ENCODE results near the gene GHR. TPM values are rescaled to one million over a fixed set of nuclear protein-coding genes. Genes with fewer than 3 reads are reported as not detected.

The GHR gene
- total RNA-seq, 2 donors from 2014 or later, result 10.8 to 10.9 TPM

DNA sequence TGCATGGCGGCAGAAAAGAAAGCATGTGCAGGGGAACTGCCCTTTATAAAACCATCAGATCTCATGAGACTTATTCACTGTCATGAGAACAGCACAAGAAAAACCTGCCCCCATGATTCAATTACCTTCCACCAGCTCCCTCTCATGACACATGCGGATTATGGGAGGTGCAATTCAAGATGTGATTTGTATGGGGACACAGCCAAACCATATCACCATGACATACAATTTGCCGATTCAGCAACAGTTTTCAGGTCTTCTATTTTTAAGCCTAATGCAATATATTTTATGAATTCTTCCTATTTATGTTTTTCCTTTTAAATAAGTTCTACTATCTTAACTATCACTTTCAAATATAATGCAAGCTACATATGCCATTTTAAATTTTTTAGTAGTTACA lies 242.6 kb downstream of the GHR start:
- Histone ChIP-seq H3K36me3 (no peaks in the 10 kb centered on the region), H3K27me3 (no peaks in the 10 kb centered on the region), H3K4me3 (no peak overlapping the region), H3K4me1 (no peaks in the 10 kb centered on the region), H3K9me3 (no peaks in the 10 kb centered on the region), H3K27ac (no peak overlapping the region)
- no peak for DNase-seq (ENCODE audit: low spot score)
- no peak for TF ChIP-seq CTCF (IDR thresholded peaks at IDR 0.05)

DNA sequence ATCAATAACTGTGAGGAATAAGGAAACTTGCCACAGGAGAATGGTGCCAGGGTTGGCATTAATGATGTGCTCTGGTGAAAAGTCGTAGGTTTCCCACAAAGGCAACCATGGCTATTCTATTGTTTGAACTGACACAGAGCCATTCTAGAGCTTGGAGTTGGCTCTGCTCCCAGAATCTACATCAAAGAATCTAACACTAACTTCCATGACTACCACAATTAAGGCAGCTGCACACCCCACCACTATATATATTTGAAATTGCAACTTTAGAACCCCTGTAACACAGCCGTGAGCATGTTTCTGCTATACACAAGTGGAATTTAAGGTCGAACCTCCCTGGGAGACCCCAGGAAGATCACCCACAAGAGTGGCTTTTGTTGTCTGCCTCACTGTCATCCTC lies 243.6 kb downstream of the GHR start:
- no peaks in the 10 kb centered on the region for H3K4me1 ChIP-seq
- no peak for DNase-seq (ENCODE audit: low spot score)
- no peaks in the 10 kb centered on the region for H3K36me3 ChIP-seq
- no peaks in the 10 kb centered on the region for H3K27me3 ChIP-seq
- TF ChIP-seq CTCF (IDR thresholded peaks at IDR 0.05), result no peak
- H3K9me3 ChIP-seq, result no peaks in the 10 kb centered on the region
- H3K4me3 ChIP-seq, result no peak overlapping the region
- no peak overlapping the region for H3K27ac ChIP-seq

- Histone ChIP-seq H3K27ac (no peak overlapping the region), H3K4me3 (no peak overlapping the region), H3K9me3 (peaks cover 0 to 13% of the 10 kb centered on the region in 2 donors), H3K27me3 (no peaks in the 10 kb centered on the region), H3K36me3 (no peaks in the 10 kb centered on the region), H3K4me1 (no peaks in the 10 kb centered on the region)
- no peak for DNase-seq (ENCODE audit: low spot score)
- no peak for TF ChIP-seq CTCF (IDR thresholded peaks at IDR 0.05)
Measured at GRCh38 chr5:42668254-42668653, 245.0 kb downstream of the GHR start.

DNA sequence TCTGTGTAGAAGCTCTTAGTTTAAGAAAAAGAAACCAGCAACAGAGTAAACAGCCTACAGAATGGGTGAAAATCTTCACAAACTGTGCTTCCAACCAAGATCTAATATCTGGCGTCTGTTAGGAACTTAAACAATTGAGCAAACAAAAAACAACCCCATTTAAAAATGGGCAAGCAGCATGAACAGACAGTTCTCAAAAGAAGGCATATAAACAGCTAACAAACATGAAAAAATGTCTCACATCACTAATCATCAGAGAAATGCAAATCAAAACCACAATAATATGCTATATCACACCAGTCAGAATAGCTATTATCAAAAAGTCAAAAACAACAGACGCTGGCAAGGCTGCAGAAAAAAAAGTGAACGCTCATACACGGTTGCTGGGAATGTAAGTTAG lies 249.7 kb downstream of the GHR start:
- no peak overlapping the region for H3K4me3 ChIP-seq
- no peaks in the 10 kb centered on the region for H3K27me3 ChIP-seq
- H3K9me3 ChIP-seq, result peaks cover 0 to 13% of the 10 kb centered on the region in 2 donors
- H3K36me3 ChIP-seq, result no peaks in the 10 kb centered on the region
- no peak for TF ChIP-seq CTCF (IDR thresholded peaks at IDR 0.05)
- H3K27ac ChIP-seq, result no peak overlapping the region
- peaks cover 0 to 4% of the 10 kb centered on the region in 2 donors for H3K4me1 ChIP-seq
- no peak for DNase-seq (ENCODE audit: low spot score)

GRCh38 chr5:42675602-42676001 lies 252.4 kb downstream of the GHR start:
- Histone ChIP-seq H3K36me3 (no peaks in the 10 kb centered on the region), H3K4me1 (peaks cover 0 to 4% of the 10 kb centered on the region in 2 donors), H3K27ac (peak overlapping the region in 1 of 2 donors; percentile 15), H3K9me3 (peaks cover 0 to 13% of the 10 kb centered on the region in 2 donors), H3K27me3 (no peaks in the 10 kb centered on the region), H3K4me3 (no peak overlapping the region)
- DNase-seq (ENCODE audit: low spot score), result no peak
- TF ChIP-seq CTCF (IDR thresholded peaks at IDR 0.05), result no peak

DNA sequence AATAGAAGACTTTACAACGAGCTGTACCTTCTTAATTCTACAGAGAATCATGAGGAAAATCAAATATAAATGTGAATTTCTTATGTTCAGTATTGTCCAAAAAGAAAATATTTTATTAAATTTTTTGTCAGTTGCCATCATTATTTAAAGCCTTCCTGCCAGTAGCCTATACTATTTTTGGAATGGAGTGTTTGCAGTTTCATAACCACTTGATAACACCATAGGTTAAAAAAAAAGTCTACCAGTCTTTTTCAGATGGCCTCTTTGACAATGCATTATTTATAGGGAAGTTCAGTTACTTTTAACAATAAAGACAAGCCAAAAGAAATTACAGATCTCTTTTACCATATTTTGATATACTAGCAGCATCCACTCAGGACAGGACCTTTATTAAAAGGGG lies 253.1 kb downstream of the GHR start:
- Histone ChIP-seq H3K36me3 (no peaks in the 10 kb centered on the region), H3K4me3 (no peak overlapping the region), H3K27ac (peak overlapping the region in 1 of 2 donors; percentile 38), H3K9me3 (peaks cover 0 to 13% of the 10 kb centered on the region in 2 donors), H3K4me1 (peaks cover 0 to 4% of the 10 kb centered on the region in 2 donors), H3K27me3 (no peaks in the 10 kb centered on the region)
- no peak for DNase-seq (ENCODE audit: low spot score)
- no peak for TF ChIP-seq CTCF (IDR thresholded peaks at IDR 0.05)
